AG08395 (cell line): ENCODE data around the gene SERPINA5.
"Not testable (repeated sequence)": the region's sequence is repeated elsewhere in the genome, so short reads cannot be mapped to it uniquely, and the experiment has no call there.

ENCODE experiments used
- DNase-seq: peaks from one replicate; pipeline ENCODE4 v3.0.0; 2012; ENCODE audit warnings: mixed read lengths, low spot score

Gene SERPINA5

DNA sequence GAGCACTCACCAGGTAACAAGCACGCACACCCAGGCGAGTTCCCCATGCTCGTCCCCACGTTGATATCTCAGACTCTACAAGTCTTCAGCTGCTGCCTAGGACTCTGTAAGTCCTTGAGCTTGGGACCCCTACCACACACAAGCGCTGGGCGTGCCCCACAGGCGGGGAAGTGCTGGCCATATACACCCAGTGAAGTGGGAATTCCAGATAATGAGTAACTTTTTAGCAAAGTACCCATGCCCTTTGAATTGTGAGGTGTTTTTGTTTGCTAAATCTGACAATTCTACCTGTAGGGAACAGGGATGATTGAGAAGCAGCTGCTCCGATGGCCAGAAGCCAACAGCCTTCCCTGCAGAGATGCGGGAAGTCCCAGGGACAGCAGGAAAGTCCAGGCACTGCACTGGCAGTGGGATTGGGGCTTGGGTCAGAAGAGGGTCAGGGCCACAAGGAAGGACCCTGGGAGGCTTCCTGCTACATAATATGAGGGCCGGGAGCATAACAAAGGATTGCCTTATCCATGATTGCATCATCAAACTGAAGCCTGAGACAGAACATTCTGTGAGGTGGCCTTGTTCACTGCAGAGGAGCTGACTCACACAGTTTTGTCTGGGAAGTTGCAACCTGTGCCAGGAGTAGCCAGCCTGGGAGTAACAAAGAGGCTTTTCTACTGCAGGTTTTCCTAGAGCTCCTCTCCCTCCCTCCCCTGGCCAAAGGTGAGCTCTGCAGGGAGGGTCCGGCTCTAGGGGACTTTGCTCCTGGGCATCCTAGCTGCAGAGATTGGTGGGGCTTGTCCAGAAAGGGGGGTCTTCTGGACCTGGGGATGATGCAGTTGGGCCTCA is 17.8 kb downstream of the SERPINA5 start:
- DNase-seq = peak; percentile 91

DNA sequence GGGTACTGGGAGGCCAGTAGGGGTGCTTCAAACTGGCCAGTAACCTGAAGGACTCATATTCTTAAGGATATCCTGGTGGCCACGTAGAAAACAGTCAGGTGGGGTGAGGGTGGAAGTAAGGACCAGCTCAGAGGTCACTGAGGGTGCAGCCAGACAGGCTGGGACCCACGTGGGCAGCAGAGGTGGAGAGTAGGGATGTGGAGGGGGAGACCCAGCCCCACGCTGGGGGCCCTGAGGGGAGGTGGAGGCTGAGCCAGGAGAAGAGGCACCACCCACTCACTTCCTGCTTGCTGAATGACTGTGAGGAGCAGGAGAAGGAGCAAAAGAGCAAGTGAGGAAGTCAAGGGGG is 18.4 kb downstream of the SERPINA5 start:
- DNase-seq = no peak

DNA sequence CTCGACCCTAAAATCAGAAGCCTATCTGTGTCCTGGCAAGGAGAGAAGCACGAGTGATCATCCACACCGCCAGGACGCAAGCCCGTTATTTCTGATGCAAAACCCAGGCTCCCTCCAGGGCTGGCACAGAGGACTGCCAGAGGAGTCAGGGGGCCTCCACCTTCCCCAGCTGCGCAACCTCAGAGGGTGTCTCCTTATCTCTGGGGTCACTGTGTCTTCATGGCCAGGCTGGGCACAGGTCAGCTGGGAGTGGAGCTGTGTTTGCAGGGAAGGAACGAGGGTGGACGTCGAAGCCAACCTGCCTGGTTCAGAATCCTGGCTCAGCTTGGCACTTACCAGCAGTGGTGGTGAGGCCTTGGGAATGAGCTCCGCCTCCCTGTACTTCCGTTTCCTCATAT is 18.9 kb downstream of the SERPINA5 start:
- DNase-seq = no peak

DNA sequence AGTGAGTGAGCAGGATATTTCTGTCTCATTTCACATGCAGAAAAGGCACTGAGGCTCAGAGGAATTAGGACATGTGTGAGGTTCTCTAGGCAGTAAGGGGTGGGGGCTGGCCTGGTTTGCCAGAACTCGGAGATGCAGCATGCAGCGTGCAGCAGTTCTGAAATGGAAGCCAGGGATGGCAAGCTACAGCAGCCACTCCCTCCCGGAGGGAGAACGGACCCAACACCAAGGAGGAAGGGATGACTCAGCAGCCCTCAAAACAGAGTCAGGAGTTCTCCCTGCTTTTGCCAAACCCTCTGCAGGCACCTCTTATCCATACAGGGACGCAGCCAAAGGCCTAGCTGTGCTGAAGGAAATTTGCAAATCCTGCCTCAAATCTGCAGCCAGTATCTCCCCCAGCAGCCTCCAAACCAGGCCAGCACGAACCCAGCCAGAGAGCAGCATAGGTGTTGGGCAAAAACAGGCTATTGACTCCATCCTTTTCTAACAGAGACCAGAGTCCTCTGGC is 20.7 kb downstream of the SERPINA5 start:
- peak; percentile 92 for DNase-seq

DNA sequence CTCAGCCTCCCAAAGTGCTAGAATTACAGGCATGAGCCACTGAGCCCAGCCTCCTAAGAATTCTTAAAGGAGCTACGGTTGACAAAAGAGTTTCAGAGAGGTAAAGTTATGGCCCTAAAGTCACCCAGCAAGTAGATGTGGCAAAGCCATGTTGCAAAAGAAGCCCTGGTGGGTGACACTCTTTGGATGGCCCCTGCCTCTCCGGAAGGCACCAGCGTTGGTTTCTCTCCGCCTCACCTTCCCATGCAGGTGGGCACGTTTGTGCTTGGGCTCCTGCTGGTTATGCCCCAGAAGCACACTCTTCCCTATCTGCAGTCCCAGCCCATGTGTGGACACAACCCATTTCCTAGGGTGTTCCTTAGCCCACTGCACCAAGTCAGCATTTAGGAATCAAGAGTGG is 21.5 kb downstream of the SERPINA5 start:
- no peak for DNase-seq

DNA sequence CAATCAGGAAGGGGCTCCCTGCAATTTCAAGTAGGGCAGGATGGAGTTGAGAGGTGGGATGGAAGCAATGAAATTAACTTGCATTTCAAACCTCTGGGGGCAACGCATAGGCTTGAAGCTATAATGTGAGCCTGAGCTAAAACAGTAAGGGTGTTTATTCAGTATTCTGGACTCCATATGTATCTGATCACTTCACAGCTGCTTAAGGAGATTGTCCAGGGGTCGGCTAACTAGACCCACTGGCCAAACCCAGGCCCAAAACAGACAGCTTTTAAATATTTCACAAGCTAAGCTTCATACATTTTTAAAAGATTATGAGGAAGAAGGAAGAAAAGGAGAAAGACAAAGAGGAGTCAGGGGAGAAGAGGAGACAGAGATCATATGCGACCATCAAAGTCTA is 24.1 kb downstream of the SERPINA5 start:
- no peak for DNase-seq

DNA sequence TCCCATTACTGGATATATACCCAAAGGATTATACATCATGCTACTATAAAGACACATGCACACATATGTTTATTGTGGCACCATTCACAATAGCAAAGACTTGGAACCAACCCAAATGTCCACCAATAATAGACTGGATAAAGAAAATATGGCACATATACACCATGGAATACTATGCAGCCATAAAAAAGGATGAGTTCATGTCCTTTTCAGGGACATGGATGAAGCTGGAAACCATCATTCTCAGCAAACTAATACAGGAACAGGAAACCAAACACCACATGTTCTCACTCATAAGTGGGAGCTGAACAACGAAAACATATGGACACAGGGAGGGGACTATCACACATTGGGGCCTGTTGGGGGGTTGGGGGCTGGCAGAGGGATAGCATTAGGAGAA is 27.7 kb downstream of the SERPINA5 start:
- not testable (repeated sequence) for DNase-seq

DNA sequence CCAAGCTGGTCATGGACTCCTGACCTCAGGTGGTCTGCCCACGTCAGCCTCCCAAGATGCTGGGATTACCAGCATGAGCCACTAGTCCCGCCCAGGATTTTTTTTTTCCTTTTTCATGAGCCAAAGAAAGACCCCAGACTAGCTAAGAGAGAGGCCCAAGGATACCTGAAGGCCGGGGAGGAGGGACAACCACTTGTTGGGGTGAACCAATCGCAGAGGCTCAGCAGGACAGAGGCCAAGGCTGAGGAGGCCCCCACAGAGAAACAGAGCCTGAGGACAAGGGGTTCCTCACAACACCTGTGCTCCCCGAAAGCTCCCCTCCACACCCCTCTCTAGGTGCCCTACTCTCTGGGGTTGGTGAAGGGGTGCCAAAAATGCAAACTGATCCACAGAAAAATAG is 30.0 kb downstream of the SERPINA5 start:
- no peak for DNase-seq

DNA sequence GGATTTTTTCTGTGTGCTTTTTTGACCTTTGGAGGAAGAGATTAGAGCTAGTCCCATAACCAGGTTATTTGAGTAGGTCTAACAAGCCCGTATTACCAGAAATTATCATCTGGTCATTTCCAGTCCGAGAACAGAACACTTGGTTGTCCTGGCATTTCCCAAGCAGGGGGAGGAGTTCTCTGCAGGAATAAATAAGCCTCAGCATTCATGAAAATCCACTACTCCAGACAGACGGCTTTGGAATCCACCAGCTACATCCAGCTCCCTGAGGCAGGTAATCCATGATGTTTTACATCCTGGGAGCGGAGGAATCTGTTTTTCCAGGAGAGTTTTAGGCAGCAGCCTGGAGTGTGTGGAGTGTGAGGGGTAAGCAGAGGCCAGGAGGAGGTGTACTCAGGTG is 30.9 kb downstream of the SERPINA5 start, which contains the start of gene SERPINA3:
Gene SERPINA3, plus strand, starts transcription at position 218 of the 400 bp plus-strand sequence. CDS start 2,051 bp downstream, outside the sequence.
- peak; percentile 9 for DNase-seq

DNA sequence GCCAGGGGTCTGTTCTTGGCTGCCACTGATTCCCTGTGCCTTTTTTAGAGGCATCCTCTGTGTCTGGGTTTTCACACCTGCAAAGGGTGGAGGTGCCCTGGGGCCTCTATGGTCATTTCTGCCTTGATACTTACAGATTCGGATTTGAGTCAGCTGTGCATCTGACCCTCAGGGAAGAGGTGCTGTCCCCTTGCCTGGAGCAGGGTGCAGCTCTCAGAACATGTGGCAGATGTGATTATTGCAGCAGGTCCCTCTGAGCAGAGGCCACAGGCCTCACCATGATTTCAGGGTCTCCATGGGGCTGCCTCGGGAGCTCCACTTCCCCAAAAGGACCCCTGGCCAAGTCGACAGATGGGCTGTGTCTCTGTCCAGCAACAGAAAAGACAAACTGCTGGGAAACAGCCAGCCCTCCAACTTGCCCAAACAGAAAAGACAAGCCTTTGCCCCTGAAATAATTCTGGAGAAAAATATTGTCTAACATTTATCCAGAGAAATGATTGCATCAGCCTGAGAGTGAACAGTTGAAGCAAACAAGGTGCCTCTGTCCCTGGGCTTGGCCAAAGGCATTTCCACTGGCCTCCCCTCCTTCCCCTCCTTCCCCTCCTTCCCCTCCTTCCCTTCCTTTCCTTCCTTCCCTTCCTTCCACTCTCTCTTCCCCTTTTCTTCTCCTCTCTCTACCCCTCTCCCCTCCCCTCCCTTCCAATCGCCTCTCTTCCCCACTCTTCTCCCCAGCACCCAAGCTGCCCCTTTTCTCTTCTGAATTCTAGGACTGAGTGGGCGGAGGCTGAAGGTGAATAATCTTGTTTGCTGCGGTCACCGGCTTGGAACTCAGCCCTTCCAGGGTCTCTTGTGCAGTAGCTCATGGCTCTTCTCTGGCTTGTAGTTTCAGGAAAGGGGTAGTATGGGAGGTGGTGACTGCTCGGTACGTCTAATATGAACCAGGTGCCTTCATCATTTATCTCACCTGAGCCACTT is 31.6 kb downstream of the SERPINA5 start:
- DNase-seq = no peak

DNA sequence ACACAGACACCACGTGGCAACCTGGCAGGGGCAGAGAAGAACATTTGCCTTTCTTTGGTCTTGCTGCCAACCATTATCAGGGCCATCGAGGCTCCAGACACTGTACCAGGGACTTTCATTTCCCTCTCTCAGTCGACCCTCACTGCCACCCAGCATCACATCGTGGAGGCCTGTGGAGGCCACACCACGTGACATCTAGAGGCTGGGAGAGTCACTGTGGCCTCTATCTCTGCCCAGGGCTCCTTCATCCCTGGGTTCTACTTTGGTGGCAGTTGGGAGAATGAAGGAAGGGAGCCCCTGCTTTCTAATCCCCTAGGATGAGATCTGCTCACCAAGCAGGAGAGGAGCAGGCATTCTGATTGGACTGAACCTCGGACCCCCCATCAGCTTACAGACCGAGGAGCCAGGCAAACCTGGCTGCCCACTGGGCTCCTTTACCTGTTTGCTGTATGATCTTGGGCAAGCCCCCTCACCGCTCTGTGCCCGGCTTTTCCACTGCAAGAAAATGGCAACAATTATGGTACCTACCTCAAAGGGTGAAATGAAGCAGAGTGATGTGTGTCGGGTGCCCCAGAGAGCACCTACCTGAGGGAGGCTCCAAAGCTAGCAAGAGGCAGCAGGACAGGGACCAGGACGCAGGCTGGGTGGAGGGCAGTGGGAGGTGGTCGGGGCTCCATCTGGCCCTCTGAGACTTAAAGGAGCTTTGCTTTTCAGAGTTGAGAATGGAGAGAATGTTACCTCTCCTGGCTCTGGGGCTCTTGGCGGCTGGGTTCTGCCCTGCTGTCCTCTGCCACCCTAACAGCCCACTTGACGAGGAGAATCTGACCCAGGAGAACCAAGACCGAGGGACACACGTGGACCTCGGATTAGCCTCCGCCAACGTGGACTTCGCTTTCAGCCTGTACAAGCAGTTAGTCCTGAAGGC is 32.8 kb downstream of the SERPINA5 start:
- no peak for DNase-seq

DNA sequence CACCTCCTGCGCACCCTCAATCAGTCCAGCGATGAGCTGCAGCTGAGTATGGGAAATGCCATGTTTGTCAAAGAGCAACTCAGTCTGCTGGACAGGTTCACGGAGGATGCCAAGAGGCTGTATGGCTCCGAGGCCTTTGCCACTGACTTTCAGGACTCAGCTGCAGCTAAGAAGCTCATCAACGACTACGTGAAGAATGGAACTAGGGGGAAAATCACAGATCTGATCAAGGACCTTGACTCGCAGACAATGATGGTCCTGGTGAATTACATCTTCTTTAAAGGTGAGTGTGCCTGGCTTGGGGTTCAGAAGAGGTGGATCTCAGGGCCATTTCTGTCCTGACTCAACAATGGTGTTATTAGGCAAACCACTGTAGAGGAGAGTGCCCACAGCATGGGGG is 33.6 kb downstream of the SERPINA5 start:
- DNase-seq = no peak

DNA sequence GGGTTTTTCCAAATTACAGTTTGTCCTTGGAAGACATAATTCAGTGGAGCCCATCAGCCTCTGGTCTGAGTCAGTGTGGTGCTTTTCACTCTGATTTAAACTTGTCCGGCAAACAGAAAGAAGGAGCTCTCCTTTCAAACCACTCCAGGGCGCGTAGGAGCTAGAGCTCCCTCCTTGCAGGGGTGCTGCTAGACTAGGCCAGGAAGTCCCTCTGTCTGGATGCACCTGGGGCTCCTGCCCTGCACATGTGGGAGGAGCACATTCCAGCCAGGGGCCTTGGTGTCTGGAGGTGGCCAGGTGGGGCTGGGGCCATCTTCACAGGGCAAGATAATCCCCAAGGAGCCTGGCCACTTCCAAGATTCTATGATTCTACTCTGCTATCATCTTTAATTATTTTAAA is 34.0 kb downstream of the SERPINA5 start:
- DNase-seq = no peak

DNA sequence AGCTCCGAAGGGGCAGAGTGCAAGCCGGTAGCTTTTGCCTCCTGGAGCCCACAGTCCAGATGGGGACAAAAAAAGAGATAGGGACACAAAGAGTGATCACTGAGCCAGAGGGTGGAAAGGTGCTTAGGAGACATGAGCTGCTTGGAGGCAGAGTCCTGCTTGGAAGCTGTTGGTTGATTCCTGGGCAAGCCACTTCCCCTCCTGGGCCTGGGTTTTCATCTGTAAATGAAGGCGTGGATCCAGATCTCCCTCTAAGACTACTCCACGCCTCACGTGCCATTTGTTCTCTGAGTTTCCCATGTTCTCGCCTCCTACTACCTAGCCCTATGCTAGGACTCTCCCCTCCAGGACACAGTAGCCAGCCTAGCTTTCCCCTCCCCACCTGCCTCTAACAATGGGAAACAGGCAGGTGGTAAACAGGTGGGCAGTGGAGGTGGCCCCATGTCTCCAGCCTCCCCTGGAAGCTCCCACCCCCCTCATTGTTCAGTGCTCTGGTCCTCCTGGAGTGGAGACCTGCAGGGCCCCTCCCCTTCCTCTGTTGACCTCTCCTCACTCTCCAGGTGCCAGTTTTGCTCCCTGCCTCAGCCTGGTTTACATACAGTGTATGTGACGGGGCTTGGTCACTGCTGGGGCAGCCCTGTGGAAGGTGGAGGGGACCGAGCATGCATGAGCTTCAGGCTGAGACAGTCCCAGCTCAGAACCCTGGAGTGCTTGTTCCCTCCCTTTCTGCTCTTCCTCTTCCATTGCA is 34.8 kb downstream of the SERPINA5 start:
- DNase-seq = no peak

DNA sequence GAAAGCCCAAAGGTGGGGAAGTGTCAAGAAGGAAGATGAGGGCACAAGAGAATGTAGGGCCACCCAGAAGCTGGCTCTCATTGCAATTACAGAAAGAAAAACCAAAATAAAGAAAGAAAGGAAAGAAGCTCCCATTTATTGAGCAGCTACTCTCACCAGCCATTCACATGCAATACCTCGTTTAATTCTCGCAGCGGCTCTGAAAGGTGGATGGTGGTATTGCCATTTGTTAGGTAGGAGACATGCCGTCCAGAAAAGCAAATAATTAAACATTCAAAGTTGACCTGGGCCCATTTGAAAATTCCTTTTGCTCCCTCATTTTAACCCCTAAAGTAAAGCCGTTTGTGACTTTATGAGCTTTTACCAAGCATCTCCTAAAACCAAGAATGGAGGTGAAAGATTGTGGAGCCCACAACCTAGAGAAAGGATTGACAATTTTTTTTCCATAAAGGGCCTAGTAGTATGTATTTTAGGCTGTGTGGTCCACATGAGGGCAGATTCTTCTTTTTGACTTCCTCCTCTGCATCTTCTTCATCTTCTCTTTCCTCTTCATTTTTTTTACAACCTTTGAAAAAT is 36.2 kb downstream of the SERPINA5 start:
- no peak for DNase-seq

DNA sequence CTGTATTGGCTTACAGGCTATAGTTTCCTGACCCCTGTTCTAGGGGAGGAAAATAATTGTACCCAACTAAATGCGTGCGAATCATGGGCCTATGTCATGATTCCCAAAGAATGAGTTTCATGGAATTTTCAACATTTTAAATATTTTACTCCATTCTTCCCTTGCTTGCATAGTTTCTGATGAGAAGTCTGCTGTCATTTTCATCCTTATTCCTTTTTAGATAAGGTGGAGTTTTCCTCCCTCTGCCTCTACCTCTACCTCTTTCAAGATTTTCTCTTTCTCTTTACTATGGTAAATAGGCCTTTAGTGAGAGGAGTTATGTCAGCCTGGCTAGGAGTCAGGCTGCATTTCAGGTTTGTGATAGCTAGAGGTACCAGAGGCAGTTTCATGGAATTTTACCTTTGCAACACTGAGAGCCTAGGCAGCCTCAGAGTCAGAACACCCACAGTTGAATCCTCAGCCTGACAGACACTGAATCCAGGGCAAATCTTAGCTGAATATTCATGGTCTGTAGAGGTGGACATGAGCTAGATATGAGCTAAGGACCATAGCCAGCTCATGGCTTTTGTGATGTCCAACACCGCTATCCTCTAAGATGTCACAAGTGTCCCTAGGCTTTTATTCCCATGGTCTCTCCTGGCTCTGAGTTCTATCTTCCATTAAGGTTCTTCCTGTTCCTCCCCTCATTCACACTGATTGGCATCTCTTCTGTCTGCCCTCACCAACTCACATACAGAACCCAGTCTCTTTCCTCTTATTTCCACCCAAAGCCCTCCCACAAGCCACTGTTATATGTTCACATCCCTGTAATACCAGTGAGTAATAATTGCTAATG is 37.0 kb downstream of the SERPINA5 start:
- DNase-seq = no peak

DNA sequence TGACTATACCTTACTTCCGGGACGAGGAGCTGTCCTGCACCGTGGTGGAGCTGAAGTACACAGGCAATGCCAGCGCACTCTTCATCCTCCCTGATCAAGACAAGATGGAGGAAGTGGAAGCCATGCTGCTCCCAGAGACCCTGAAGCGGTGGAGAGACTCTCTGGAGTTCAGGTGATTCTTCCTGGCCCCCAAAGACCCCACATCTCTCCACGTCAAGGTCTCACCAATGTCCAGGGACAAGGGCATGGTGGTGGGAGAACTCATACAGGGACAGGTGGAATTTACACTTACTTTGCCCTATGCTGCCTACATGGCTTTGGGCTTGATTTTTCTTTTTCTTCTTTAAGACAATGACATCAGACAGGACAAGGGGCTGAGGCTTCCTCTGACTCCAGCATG is 38.1 kb downstream of the SERPINA5 start:
- DNase-seq = no peak

DNA sequence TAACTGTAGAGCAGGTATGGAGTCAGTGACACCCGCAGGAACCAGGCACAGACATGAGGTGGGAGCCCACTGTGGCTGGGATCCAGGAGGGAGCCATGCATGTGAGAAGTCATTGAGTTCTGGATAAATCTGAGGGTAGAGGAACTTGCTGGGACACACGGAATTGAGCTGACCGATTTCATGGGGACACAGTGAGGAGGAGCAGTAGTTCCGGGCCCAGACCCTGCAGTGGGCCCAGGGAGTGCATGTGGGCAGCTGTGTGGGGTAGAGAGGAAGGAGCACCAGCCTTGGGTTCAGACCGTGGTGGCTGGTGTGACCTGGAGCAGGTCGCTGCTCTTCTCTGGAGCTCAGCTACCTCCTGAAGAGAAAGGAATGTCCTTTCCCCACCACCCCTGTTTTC is 39.4 kb downstream of the SERPINA5 start:
- DNase-seq = no peak

DNA sequence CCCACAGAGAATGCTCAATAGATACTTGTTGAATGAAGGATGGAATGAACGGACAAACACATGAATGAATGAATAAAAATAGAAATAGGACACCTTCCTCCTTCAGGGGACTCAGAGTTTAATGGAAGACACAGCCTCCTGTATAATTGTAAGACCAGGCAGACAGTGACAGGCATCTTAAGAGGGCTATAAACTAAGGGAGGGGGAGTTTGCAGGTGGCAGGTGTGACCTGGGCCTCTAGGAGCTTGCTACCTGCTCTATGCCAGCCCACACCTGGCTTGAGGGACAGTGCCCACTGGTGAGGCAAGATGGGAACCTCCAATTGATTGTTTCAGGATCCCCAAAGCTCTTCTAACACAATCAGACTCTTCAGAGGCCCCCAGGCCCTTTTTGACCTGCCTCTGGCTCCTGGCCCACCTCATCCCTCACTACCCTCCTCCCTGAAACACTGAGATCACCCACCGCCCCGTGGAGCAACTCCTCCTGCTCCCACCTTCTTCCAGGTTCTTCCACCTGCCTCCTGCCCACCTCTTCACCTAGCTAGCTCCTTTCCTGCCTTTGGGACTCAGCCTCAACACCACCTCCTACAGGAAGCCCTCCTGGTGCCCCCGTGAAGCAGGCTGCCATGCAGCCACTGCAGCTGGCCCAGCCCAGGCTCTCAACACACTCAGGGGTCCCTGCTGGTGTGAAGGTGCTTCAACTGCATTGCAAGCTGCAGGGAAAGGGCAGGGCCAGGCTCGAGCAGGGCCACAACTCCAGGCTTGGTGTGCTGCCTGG is 40.3 kb downstream of the SERPINA5 start:
- DNase-seq = no peak
